Measurements from ENCODE around the gene NLRP4.

NLRP4 gene, protein sequence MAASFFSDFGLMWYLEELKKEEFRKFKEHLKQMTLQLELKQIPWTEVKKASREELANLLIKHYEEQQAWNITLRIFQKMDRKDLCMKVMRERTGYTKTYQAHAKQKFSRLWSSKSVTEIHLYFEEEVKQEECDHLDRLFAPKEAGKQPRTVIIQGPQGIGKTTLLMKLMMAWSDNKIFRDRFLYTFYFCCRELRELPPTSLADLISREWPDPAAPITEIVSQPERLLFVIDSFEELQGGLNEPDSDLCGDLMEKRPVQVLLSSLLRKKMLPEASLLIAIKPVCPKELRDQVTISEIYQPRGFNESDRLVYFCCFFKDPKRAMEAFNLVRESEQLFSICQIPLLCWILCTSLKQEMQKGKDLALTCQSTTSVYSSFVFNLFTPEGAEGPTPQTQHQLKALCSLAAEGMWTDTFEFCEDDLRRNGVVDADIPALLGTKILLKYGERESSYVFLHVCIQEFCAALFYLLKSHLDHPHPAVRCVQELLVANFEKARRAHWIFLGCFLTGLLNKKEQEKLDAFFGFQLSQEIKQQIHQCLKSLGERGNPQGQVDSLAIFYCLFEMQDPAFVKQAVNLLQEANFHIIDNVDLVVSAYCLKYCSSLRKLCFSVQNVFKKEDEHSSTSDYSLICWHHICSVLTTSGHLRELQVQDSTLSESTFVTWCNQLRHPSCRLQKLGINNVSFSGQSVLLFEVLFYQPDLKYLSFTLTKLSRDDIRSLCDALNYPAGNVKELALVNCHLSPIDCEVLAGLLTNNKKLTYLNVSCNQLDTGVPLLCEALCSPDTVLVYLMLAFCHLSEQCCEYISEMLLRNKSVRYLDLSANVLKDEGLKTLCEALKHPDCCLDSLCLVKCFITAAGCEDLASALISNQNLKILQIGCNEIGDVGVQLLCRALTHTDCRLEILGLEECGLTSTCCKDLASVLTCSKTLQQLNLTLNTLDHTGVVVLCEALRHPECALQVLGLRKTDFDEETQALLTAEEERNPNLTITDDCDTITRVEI

DNA sequence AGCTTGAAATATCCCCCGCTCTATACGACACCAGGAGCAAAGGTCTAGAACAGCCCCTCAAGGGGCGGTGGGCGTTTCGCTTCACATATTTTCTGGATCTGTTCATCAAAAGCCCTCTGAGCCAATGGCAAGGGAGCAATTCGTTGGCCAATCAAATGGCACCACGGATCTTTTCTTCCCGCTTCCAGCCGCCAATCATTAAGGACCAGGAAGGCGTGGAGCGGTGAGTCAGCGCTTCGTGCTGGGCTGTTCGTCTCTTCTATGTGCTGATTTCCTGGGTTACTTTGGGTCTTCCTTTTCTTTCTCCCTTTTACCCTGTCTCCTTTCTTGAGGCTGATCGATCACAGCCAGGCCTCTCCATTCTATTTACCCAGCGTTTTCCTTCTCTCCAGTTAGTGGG, at the start of gene NLRP4:
TSS of gene NLRP4 (plus strand) at position 201 of the 400 bp plus-strand sequence. CDS start 15,541 bp downstream, outside the sequence.
- DNase-seq, result no peak

DNA sequence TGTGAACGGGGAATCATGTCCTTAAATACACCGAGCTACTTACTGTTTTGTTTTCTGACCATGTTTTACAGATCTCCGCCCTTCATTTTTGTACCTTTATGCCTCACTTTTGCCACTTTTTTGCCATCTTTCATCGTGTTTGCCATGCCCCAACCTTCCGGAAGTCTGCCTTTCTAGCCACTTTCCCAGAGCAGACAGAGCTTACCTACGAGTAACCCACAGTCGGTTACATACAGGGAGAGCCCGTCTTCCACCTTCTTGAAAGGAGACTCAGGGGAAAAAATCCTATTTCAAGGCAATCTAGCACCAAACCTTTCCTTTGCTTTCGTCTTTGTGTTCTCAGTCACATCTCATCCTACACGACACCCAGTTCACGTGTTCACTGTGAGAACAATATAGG, 41.3 kb upstream of the NLRP4 start:
- DNase-seq, result no peak

DNA sequence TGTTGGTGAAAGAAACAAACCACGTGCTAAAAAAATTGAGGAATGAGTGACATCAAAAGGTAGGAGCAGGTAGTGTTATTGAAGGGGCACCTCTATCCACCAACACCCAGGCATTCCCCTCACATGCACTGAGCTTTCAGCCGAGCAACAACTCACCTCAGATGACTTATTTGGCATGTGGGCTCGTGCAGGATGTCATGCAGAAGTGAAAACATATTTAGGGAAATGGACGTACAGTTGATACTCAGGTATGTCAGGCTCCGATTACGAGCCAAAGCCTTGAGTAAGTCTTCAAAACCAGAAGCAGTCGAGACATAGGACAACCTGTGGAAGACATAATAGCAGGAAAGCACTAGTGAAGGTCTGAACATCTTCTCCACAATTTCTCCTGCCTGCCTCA, 34.9 kb upstream of the NLRP4 start:
- no peak for DNase-seq

DNA sequence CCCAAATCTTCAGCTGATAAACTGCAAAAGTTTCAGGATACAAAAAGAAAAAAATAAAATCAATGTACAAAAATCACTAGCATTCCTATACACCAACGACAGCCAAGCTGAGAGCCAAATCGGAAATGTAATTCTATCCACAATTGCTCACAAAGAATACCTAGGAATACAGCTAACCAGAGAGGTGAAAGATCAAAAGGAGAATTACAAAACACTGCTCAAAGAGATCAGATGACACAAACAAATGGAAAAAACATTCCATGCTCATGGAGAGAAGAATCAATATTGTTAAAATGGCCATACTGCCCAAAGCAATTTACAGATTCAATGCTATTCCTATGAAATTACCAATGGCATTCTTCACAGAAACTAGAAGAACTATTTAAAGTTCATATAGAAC, 34.1 kb upstream of the NLRP4 start:
- DNase-seq, result no peak

DNA sequence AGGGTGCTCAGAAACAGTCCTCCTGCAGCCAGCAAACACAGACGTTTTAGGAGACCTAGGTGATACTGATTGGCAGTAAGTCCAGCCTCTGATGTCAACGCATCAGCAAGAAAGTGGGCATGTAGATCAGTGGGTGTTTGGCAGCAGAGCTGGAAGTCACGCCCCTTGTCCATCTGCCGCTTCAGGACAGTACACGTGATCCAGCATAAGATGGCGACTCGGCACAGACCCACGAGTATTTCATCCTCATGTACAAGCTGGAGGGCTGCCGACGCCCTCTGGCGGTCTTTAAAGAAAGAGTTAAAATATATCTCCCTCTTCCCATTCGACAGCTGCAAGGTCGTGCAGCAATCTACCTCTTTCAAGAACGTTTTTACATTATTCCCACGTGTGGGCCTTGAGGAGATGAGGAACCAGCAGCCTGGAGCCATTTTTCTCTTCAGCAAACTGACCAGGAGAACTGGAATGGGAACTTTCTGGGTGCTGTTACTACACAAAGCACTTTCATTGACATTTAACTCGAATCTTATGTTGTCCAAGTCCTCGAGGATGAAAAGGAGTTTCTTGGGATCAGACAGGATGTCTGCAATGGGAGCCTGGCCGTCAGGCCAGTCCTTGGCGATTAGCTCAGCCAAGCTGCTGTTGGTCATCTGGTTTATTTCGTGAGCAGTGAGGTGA, 26.8 kb upstream of the NLRP4 start:
- DNase-seq, result peak; percentile 19

DNA sequence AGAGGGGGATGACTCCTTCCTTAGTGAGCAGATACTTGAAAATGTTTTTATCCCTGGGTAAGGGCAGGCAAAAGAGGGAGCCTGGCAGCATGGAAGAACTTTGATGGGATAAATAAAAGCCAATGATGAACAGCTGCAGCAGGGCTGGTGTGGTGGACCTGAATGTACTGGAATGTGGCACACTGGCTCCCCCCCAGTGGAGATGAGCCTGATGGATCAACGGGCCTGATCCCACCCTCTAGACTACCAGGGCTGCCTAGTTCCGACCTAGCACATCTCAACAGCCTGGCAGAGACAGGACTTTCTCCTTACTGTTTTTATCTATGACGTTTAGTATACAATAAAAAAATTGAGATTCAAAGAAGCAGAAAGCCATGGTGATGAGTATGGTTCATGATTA, 25.0 kb upstream of the NLRP4 start:
- DNase-seq, result no peak

DNA sequence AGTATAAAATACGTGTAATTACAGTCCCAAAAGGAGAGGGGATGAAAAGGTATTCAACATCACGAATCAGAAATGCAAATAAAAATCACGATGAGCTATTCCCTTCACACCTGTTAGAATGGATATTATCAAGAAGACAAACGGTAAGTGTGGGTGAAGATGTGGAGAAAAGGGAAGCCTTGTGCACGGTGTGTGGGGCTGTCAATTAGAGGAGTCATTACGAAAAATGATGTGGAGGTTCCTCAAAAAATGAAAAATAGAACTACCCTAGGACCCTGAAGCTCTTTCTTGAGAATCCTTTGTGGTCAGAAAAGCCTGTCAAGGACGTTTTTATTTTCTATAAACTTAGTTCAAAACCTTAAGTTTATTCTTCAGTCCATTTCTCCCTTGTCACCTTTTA, 23.9 kb upstream of the NLRP4 start:
- DNase-seq, result no peak

DNA sequence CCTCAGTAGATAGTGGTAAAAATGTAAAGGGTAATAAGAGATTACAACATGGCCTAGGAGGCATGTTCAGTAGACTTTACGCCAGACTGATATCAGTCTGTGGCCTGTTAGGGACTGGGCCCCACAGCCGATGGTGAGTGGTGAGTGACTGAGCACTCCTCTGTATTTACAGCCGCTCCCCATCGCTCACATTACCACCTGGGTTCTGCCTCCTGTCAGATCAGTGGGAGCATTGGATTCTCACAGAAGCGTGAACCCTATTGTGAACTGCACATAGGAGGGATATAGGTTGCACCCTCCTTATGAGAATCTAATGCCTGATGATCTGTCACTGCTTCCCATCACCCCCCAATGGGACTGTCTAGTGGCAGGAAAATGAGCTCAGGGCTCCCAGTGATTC, 22.4 kb upstream of the NLRP4 start:
- no peak for DNase-seq

DNA sequence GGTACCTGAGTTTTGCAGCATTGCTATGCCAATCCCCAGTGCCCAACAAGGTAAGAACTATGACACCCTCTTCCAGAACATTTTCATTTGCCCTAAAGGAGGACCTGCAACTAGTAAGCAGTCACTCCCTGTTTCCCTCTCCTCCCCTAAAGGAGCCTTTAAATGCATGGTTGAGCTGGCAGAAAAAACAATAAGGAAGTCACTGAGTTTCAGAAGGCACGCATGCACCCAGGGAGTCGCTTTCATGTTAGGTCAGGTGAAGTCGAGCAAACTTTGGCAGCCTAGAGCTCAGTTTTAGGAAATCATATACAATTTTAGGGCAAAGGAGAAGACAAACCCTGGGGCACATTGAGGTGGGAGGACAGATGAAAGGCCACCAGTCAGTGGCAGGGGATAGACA, 16.3 kb upstream of the NLRP4 start:
- no peak for DNase-seq

DNA sequence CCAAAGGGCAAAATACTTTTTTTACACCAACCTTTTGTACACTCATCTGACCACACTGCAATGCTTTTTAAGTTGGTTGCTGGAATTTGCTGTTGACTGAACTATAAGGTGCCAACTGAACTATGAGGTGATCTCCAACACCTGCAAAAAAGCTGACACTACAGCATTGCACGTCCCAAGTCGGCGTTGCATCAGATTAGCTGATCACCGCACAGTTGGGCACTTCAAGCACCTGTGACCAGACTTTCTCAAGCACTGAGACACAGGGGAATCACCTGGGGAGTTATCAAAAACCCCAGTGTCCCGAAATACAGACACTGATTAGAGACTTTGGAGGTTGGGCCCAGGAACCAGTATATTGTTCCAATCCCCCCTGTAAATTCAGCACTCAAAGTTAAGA, 5.7 kb upstream of the NLRP4 start:
- no peak for DNase-seq

DNA sequence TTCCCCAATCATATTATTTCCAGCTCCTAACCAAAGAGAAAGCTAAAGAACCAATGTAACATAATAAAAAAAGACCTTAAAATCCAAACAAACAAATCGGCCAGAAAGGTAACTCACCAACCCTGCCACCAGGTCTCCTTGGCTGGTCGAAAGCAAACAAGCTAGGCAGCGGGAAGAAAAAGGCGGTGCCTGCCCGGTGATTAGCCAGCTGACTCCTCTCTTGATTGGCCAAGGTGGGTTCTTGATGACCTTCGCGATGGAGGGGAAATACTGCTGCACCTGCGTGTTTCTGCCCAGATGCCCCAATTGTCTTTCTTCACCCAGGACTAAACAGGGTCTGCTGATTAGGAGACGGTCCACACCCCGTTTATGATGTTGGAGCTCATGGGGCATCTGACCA, 4.5 kb upstream of the NLRP4 start, which contains the start of gene NLRP11:
TSS of gene NLRP11 (minus strand) at position 154 of the 400 bp plus-strand sequence. CDS start 13,825 bp downstream, outside the sequence.
- DNase-seq, result no peak

DNA sequence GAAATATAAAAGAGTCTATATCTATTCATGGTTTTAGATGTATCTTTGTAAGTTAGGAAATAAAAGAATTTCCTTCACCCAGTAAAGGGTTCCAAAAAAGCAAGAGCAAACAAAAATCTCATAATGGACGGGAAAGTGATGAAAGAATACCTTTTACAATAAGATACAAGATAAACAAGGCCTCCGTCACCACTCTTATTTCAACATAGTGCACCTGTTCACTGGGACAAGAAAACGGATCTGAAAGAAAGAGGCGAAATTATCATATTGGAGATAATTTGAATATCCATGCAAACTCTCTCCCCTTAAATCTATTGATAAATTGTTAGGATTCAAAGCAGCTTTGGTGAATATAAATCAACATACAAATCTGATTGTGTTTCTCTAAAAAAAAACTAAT, 3.7 kb upstream of the NLRP4 start:
- no peak for DNase-seq

DNA sequence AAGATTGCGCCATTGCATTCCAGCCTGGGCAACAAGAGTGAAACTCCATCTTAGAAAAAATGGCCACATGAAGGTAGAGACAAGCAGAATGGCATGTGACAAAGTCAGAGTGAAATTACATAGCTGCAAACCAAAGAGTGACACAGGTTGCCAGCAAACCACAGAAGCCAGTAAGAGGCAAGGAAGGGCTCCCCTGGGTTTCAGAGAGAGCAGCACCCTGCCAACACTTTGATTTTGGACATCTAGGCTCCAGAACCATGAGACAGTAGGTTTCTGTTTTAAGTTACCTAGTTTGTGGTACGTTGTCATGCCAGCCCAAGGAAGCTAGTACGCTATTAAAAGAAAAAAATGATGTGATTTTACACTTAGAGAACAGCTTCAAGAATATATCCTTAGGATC, 1.9 kb downstream of the NLRP4 start:
- no peak for DNase-seq

DNA sequence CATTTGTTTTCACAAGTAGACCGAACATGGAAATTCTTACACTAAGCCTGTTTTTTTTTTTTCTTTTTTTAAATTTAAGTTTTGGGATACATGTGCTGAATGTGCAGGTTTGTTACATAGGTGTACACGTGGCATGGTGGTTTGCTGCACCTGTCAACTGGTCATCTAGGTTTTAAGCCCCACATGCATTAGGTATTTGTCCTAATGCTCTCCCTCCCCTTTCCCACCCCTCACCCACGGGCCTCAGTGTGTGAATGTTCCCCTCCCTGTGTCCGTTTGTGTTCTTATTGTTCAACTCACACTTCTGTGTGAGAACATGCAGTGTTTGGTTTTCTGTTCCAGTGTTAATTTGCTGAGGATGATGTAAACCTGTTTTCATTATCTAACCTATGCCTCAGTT, 2.6 kb downstream of the NLRP4 start:
- DNase-seq, result no peak

DNA sequence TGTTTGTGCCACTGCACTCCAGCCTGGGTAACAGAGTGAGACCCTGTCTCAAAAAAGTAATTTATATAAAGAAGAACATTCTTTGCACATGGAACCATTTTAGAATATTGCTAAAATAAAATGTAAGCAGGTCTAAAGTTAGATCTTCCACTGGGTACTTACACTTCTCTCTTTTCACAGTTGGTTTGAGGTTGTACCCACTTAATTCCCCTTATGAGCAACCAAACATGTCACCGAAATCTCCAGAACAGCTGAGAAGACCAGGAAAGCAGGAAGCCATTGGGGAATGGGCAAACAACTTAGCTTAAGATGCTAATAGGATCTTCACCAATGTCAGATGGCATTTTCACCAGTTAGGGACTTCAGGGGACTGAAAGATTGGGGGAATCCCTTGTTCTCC, 18.8 kb downstream of the NLRP4 start:
- no peak for DNase-seq

DNA sequence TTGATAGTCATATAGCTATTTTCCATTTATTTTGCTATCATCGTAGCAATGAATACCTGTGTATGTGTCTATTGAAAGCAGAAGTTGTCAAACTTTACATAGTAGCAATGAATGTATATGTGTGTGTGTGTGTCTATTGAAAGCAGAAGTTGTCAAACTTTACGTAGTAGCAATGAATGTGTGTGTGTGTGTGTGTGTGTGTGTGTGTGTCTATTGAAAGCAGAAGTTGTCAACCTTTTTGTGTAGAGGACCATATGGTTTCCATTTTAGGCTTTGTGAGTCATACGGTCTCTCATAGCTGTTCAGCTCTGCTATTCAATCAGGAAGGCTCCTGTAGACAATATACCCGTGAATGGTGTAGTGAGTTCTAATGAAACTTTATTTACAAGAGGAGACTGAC, 20.8 kb downstream of the NLRP4 start:
- DNase-seq, result no peak

DNA sequence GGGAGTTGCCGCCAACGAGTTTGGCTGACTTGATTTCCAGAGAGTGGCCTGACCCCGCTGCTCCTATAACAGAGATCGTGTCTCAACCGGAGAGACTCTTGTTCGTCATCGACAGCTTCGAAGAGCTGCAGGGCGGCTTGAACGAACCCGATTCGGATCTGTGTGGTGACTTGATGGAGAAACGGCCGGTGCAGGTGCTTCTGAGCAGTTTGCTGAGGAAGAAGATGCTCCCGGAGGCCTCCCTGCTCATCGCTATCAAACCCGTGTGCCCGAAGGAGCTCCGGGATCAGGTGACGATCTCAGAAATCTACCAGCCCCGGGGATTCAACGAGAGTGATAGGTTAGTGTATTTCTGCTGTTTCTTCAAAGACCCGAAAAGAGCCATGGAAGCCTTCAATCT, 21.6 kb downstream of the NLRP4 start:
- DNase-seq, result no peak

DNA sequence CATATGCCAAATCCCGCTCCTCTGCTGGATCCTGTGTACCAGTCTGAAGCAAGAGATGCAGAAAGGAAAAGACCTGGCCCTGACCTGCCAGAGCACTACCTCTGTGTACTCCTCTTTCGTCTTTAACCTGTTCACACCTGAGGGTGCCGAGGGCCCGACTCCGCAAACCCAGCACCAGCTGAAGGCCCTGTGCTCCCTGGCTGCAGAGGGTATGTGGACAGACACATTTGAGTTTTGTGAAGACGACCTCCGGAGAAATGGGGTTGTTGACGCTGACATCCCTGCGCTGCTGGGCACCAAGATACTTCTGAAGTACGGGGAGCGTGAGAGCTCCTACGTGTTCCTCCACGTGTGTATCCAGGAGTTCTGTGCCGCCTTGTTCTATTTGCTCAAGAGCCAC, 22.1 kb downstream of the NLRP4 start:
- no peak for DNase-seq

DNA sequence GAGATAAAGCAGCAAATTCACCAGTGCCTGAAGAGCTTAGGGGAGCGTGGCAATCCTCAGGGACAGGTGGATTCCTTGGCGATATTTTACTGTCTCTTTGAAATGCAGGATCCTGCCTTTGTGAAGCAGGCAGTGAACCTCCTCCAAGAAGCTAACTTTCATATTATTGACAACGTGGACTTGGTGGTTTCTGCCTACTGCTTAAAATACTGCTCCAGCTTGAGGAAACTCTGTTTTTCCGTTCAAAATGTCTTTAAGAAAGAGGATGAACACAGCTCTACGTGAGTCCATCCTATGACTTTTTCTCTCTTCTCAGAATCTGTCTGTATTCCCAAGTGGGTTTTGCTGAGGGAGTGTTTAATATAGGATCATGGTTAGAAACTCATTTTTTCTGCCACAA, 22.6 kb downstream of the NLRP4 start:
- no peak for DNase-seq

DNA sequence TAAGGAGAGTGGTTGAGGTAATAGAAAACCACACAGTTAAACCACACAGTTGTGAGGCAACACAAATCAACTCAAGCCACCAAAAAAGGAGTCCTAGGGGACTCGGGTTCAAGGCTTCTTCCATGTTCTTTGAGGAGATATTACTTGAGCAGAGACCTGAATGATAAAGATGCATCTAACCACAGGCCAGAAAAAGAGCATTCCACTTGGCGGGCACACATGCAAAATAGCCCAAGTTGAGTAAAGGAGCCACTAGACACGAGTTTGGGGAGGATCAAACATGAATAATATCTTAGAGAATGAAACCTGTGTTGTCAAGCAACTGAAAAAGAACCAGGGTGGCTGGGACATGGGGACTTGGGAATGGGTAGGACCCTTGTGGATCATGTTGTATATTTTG, 30.2 kb downstream of the NLRP4 start:
- no peak for DNase-seq

DNA sequence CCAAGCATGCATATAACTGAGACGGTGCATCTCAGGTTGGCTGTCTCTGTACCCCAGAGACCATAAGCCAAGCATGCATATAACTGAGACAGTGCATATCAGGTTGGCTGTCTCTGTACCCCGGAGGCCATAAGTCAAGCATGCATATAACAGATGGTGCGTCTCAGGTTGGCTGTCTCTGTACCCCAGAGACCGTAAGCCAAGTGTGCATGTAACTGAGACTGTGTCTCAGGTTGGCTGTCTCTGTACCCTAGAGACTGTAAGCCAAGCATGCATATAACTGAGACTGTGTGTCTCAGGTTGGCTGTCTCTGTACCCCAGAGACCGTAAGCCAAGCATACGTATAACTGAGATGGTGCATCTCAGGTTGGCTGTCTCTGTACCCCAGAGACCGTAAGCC, 30.8 kb downstream of the NLRP4 start:
- DNase-seq, result no peak

DNA sequence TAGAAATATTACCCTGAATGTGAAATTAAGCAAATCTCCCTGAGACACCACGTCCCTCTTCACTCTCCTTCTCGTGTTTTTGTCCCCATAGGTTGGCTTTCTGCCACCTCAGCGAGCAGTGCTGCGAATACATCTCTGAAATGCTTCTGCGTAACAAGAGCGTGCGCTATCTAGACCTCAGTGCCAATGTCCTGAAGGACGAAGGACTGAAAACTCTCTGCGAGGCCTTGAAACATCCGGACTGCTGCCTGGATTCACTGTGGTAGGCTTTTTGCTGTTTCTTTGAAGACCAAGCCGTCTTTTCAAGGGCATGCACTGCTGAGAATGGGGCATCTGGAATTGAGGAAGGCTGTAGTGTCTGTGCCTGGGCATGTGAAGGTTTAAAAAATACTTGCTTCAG, 34.4 kb downstream of the NLRP4 start:
- DNase-seq, result no peak

DNA sequence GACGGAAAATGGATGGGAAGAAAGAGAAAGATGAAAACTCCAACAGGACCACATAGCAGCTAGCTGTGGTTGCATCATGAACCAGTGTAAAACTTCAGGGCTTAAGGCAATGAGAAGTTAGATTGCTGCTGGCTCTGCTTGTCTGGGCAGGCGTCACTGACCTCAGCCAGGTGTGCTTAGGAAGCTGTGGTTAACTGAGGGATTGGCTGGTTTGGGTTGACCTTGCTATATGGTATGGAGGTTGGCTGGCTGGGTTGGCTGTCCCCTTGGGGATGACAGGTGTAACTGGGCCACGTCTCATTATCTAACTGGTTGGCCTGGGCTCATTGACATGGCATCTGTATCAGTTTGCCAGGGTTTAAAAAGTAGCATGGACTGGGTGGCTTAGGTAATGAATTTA, 40.9 kb downstream of the NLRP4 start:
- no peak for DNase-seq
